HepG2 (cell line): ENCODE measurements around the gene CAMK2G. TPM values are rescaled to one million over a fixed set of nuclear protein-coding genes. Genes with fewer than 3 reads are reported as not detected.
A peak's percentile ranks its signal among the peaks of the same experiment; 100 is the strongest.

Experiments used
- GZF1 ChIP-seq: sonication (generic); formaldehyde crosslinking; IDR thresholded peaks from 2 replicates; pipeline ENCODE4 v1.5.1; 2020; ENCODE audit warnings: mild to moderate bottlenecking, missing genetic modification reagents
- HES4 ChIP-seq: sonication (generic); formaldehyde crosslinking; IDR thresholded peaks from 2 replicates; pipeline ENCODE4 v1.9.0; 2021; ENCODE audit warnings: mild to moderate bottlenecking, missing genetic modification reagents, borderline replicate concordance
- HNRNPLL ChIP-seq: fragments of 200-400 bp; formaldehyde crosslinking; IDR thresholded peaks from 2 replicates; pipeline ENCODE4 v1.6.1; 2017; ENCODE audit warnings: mild to moderate bottlenecking, low read depth, low read length; ENCODE audit not compliant: poor library complexity, severe bottlenecking
- KDM2A ChIP-seq: sonication (generic); formaldehyde crosslinking; IDR thresholded peaks from 2 replicates; pipeline ENCODE4 v1.4.0; 2020; ENCODE audit warnings: low read depth, missing genetic modification reagents, borderline replicate concordance
- KLF11 ChIP-seq: IDR thresholded peaks from 2 replicates; pipeline ENCODE4 v1.6.1; 2016; ENCODE audit warnings: missing compliant biosample characterization
- MIER3 ChIP-seq: IDR thresholded peaks from 2 replicates; pipeline ENCODE4 v1.6.1; 2016; ENCODE audit warnings: missing compliant biosample characterization, borderline replicate concordance
- MXD4 ChIP-seq: IDR thresholded peaks from 2 replicates; pipeline ENCODE4 v1.6.1; 2016; ENCODE audit warnings: mild to moderate bottlenecking, missing biosample characterization, missing genetic modification reagents
- ONECUT2 ChIP-seq: sonication (generic); formaldehyde crosslinking; IDR thresholded peaks from 2 replicates; pipeline ENCODE4 v1.4.0; 2020; ENCODE audit warnings: missing genetic modification reagents
- PAX8 ChIP-seq: sonication (generic); formaldehyde crosslinking; IDR thresholded peaks from 2 replicates; pipeline ENCODE4 v1.8.0; 2022; ENCODE audit warnings: mild to moderate bottlenecking, missing genetic modification reagents, borderline replicate concordance
- POLR2AphosphoS5 ChIP-seq: IDR thresholded peaks from 2 replicates; pipeline ENCODE4 v1.6.1; 2012; ENCODE audit warnings: low read depth, low read length
- PREB ChIP-seq: sonication (generic); formaldehyde crosslinking; IDR thresholded peaks from 2 replicates; pipeline ENCODE4 v1.4.0; 2020; ENCODE audit warnings: missing genetic modification reagents
- SETDB1 ChIP-seq: sonication (generic); formaldehyde crosslinking; IDR thresholded peaks from 2 replicates; pipeline ENCODE4 v1.5.1; 2020; ENCODE audit warnings: missing genetic modification reagents, mild to moderate bottlenecking, borderline replicate concordance
- TEAD3 ChIP-seq: optimal IDR thresholded peaks from 2 replicates; pipeline ENCODE3; 2016; ENCODE audit warnings: borderline replicate concordance
- TIGD3 ChIP-seq: sonication (generic); formaldehyde crosslinking; IDR thresholded peaks from 2 replicates; pipeline ENCODE4 v1.5.1; 2020; ENCODE audit warnings: mild to moderate bottlenecking, missing genetic modification reagents, borderline replicate concordance
- ZNF280D ChIP-seq: sonication (generic); formaldehyde crosslinking; IDR thresholded peaks from 2 replicates; pipeline ENCODE4 v1.5.1; 2020; ENCODE audit warnings: mild to moderate bottlenecking, missing genetic modification reagents
- ZNF383 ChIP-seq: sonication (generic); formaldehyde crosslinking; IDR thresholded peaks from 2 replicates; pipeline ENCODE4 v1.4.0; 2020; ENCODE audit warnings: missing genetic modification reagents, mild to moderate bottlenecking, borderline replicate concordance
- ZNF432 ChIP-seq: sonication (generic); formaldehyde crosslinking; IDR thresholded peaks from 2 replicates; pipeline ENCODE4 v1.5.0; 2020; ENCODE audit warnings: missing genetic modification reagents, mild to moderate bottlenecking, borderline replicate concordance
- ZNF510 ChIP-seq: sonication (generic); formaldehyde crosslinking; IDR thresholded peaks from 2 replicates; pipeline ENCODE4 v1.4.0; 2020; ENCODE audit warnings: low read depth, mild to moderate bottlenecking, missing genetic modification reagents
- ZNF550 ChIP-seq: sonication (generic); formaldehyde crosslinking; IDR thresholded peaks from 2 replicates; pipeline ENCODE4 v1.4.0; 2020; ENCODE audit warnings: mild to moderate bottlenecking, missing genetic modification reagents, borderline replicate concordance
- ZNF720 ChIP-seq: sonication (generic); formaldehyde crosslinking; IDR thresholded peaks from 2 replicates; pipeline ENCODE4 v1.4.0; 2020; ENCODE audit warnings: missing genetic modification reagents
- ZNF879 ChIP-seq: sonication (generic); formaldehyde crosslinking; IDR thresholded peaks from 2 replicates; pipeline ENCODE4 v1.8.1; 2023; ENCODE audit warnings: missing genetic modification reagents
- ZZZ3 ChIP-seq: sonication (generic); formaldehyde crosslinking; IDR thresholded peaks from 2 replicates; pipeline ENCODE4 v1.4.0; 2020; ENCODE audit warnings: missing genetic modification reagents, mild to moderate bottlenecking, borderline replicate concordance
- polyA plus RNA-seq, 8 experiments: library from polyadenylated mRNA; depleted of rRNA in 3 of 8; stranded (reverse) in 7 of 8; unstranded in 1 of 8; fragments of >200 nt; fragmentation: Illumina TruSeq in 4 of 8; extraction: Trizol in 4 of 8; gene quantifications; 2 replicates each; pipeline versions ENCODE4 v1.2.1 to v1.2.3, GENCODE V29; 2011 to 2016; ENCODE audit warnings: low read depth in 4 of 8, missing spikeins in 1 of 8, mixed read lengths in 1 of 8; ENCODE audit not compliant: insufficient read depth in 1 of 8
- total RNA-seq, 5 experiments: library from RNA; depleted of rRNA; stranded (reverse); fragments of >200 nt; fragmentation: Illumina TruSeq; extraction: Trizol; gene quantifications; 2 replicates each; pipeline ENCODE4 v1.2.3, GENCODE V29; 2016; ENCODE audit warnings: low read depth in 1 of 5
- TF ChIP-seq, protein P1 (sequence below): IDR thresholded peaks from 2 replicates; pipeline ENCODE4 v1.6.1; 2016; ENCODE audit warnings: mild to moderate bottlenecking, missing biosample characterization, missing genetic modification reagents
- TF ChIP-seq, protein P2 (sequence below): sonication (generic); formaldehyde crosslinking; IDR thresholded peaks from 2 replicates; pipeline ENCODE4 v1.4.0; 2020; ENCODE audit warnings: mild to moderate bottlenecking, missing genetic modification reagents

The CAMK2G gene
- total and polyA plus RNA-seq, 2 of the 13 experiments (the other 11 are each of a cell fraction or from before 2014, with no cell fraction given) = 15.9 to 18.8 TPM

GRCh38 chr10:73785211-73785720 is 89.1 kb downstream of the CAMK2G start, which contains the start of gene ZSWIM8 (continued):
- TF ChIP-seq ZNF550 (CRISPR knock-in tag) (no peak), PAX8 (no peak), POLR2AphosphoS5 (peak; percentile 30), ZNF720 (CRISPR knock-in tag) (no peak), GZF1 (CRISPR knock-in tag) (no peak), HES4 (CRISPR knock-in tag) (no peak), ONECUT2 (no peak), SETDB1 (CRISPR knock-in tag) (no peak), PREB (CRISPR knock-in tag) (no peak), KLF11 (no peak), KDM2A (CRISPR knock-in tag) (peak; percentile 86), ZNF280D (CRISPR knock-in tag) (no peak), ZNF879 (CRISPR knock-in tag) (no peak), MIER3 (CRISPR knock-in tag) (no peak), ZZZ3 (CRISPR knock-in tag) (no peak; the same call in 1 of the 2 replicates), ZNF510 (CRISPR knock-in tag) (no peak), HNRNPLL (peak; percentile 6), TEAD3 (CRISPR knock-in tag) (peak; percentile 13), ZNF432 (CRISPR knock-in tag) (no peak), MXD4 (CRISPR knock-in tag) (no peak; the same call in 1 of the 2 replicates), ZNF383 (CRISPR knock-in tag) (no peak), TIGD3 (CRISPR knock-in tag) (no peak)
- TF ChIP-seq, protein P1, sequence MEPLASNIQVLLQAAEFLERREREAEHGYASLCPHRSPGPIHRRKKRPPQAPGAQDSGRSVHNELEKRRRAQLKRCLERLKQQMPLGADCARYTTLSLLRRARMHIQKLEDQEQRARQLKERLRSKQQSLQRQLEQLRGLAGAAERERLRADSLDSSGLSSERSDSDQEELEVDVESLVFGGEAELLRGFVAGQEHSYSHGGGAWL = peak; percentile 63; the same call in 1 of the 2 replicates
- TF ChIP-seq, protein P2, sequence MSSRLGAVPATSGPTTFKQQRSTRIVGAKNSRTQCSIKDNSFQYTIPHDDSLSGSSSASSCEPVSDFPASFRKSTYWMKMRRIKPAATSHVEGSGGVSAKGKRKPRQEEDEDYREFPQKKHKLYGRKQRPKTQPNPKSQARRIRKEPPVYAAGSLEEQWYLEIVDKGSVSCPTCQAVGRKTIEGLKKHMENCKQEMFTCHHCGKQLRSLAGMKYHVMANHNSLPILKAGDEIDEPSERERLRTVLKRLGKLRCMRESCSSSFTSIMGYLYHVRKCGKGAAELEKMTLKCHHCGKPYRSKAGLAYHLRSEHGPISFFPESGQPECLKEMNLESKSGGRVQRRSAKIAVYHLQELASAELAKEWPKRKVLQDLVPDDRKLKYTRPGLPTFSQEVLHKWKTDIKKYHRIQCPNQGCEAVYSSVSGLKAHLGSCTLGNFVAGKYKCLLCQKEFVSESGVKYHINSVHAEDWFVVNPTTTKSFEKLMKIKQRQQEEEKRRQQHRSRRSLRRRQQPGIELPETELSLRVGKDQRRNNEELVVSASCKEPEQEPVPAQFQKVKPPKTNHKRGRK (CRISPR knock-in tag) = no peak
